Right hindlimb (tissue), 1 donor: ENCODE results near the gene CMTR1.
"Not testable (repeated sequence)": the region's sequence is repeated elsewhere in the genome, so short reads cannot be mapped to it uniquely, and the experiment has no call there.

Experiments used
- DNase-seq: peaks from one replicate; pipeline ENCODE4 v3.0.0-alpha.2; 2018

Gene CMTR1

GRCh38 chr6:37432916-37433656 lies at the start of gene CMTR1:
CMTR1 (plus strand) TSS chr6:37433221; CDS start chr6:37435630, 2,409 bp downstream.
- DNase-seq, result peak; percentile 95

GRCh38 chr6:37388578-37388977 lies 44.4 kb upstream of the CMTR1 start:
- DNase-seq, result no peak

- no peak for DNase-seq
These were observed 43.2 kb upstream of the CMTR1 start for GRCh38 chr6:37389857-37390256.

- DNase-seq, result no peak
These were observed 41.9 kb upstream of the CMTR1 start for GRCh38 chr6:37391120-37391519.

GRCh38 chr6:37392821-37393220 lies 40.2 kb upstream of the CMTR1 start:
- no peak for DNase-seq

- no peak for DNase-seq
These were observed 39.6 kb upstream of the CMTR1 start for GRCh38 chr6:37393381-37393929.

GRCh38 chr6:37396571-37397180 lies 36.3 kb upstream of the CMTR1 start:
- no peak for DNase-seq

- no peak for DNase-seq
These were observed 33.9 kb upstream of the CMTR1 start for GRCh38 chr6:37399131-37399530.

GRCh38 chr6:37399795-37400490 lies 33.1 kb upstream of the CMTR1 start:
- no peak for DNase-seq

GRCh38 chr6:37401658-37402057 lies 31.4 kb upstream of the CMTR1 start:
- DNase-seq, result not testable (repeated sequence)

GRCh38 chr6:37406726-37407341 lies 26.2 kb upstream of the CMTR1 start:
- DNase-seq, result no peak

GRCh38 chr6:37407948-37408347 lies 25.1 kb upstream of the CMTR1 start:
- no peak for DNase-seq

GRCh38 chr6:37409501-37409900 lies 23.5 kb upstream of the CMTR1 start:
- DNase-seq, result no peak

GRCh38 chr6:37417393-37417792 lies 15.6 kb upstream of the CMTR1 start:
- no peak for DNase-seq

GRCh38 chr6:37418722-37419121 lies 14.3 kb upstream of the CMTR1 start:
- no peak for DNase-seq

- DNase-seq, result no peak
These were observed 6.7 kb upstream of the CMTR1 start for GRCh38 chr6:37426058-37426944.

- no peak for DNase-seq
These were observed 6.0 kb upstream of the CMTR1 start for GRCh38 chr6:37426945-37427510.

GRCh38 chr6:37429352-37429750 lies 3.7 kb upstream of the CMTR1 start:
- no peak for DNase-seq

- no peak for DNase-seq
These were observed 468 bp upstream of the CMTR1 start for GRCh38 chr6:37432590-37432915.

- no peak for DNase-seq
These were observed 743 bp downstream of the CMTR1 start for GRCh38 chr6:37433657-37434271.

- DNase-seq, result no peak
These were observed 2.4 kb downstream of the CMTR1 start for GRCh38 chr6:37435373-37435772.

GRCh38 chr6:37435816-37436215 lies 2.8 kb downstream of the CMTR1 start:
- DNase-seq, result no peak
